ENCODE results near the gene CFAP77. TPM values are rescaled to one million over a fixed set of nuclear protein-coding genes. Genes with fewer than 3 reads are reported as not detected.

CFAP77 gene
- total RNA-seq, 2 experiments from 2014 or later, result not detected

DNA sequence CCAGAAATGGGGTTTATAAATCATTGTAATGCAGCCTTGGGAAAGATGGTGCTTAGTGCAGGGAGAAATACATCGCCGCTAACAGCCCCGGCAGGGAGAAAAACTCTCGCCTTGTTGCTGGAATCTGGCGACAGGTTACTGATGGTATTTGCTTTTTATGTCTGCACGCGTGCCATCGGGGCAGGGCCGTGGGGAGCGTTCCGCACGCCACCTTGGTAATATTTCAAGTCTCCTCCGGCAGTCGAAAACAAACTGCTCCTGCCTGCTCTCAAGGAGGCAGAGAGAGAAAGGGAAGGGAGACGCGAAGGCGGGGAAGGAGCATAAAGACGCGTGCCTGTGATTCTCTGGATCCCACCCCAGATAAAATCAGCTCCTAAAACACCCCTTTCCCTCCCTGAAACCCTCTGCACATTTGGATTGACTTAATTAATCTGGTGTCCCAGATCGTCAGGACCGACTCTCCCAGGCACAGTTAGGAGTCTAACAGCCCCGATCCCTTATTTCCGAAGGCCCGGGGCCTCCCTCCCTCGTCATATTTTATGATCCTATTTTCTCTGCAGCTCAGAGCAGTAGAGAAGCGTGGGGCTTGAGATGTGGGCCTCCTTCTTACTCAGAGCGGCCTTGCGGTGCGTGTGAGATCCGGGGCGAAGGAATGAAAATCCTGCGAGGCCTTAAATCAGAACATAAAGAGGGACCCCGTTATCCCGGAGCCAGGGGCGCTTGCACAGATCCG is 47.7 kb downstream of the CFAP77 start:
- DNase-seq (no peak), ATAC-seq (no peak)
- intact Hi-C loops (cut with micrococcal nuclease), result no loop called here
- CTCF ChIA-PET, result no interaction called here
- no peak for TF ChIP-seq CTCF (IDR thresholded peaks at IDR 0.05)
- Mint-ChIP-seq H3K4me3 (no peak overlapping the region), H3K36me3 (ENCODE audit: low read depth) (no peaks in the 10 kb centered on the region), H3K4me1 (ENCODE audit: low read depth) (no peaks in the 10 kb centered on the region), H3K27me3 (peaks cover 25% of the 10 kb centered on the region), H3K9me3 (no peaks in the 10 kb centered on the region), H3K27ac (no peak overlapping the region)
- POLR2A ChIA-PET, result no interaction called here

DNA sequence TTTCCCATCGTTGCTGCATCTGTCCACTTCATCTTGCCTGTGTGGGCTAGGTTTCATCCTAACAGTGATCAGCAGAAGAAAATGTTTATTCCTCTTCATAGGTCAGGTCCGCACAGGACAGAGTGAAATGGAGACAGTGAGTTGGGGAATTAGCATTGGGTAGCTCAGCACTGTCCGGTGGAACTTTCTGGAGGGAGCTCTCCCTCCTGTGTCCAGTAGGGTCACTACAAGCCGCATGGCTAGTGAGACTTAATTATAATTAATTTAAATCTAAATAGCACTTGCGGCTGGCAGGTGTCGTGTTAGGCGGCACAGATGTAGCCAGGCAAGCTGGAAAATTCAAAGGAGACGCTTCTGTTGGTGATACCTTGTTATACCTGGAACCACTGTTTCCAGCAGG is 48.4 kb downstream of the CFAP77 start:
- Mint-ChIP-seq H3K27ac (no peak overlapping the region), H3K36me3 (ENCODE audit: low read depth) (no peaks in the 10 kb centered on the region), H3K9me3 (no peaks in the 10 kb centered on the region), H3K4me1 (ENCODE audit: low read depth) (no peaks in the 10 kb centered on the region), H3K4me3 (no peak overlapping the region), H3K27me3 (peaks cover 21% of the 10 kb centered on the region)
- no peak for TF ChIP-seq CTCF (IDR thresholded peaks at IDR 0.05)
- CTCF ChIA-PET, result no interaction called here
- intact Hi-C loops (cut with micrococcal nuclease), result no loop called here
- no peak for DNase-seq
- no peak for ATAC-seq
- POLR2A ChIA-PET, result no interaction called here

- ATAC-seq (no peak), DNase-seq (no peak)
- H3K27ac Mint-ChIP-seq, result no peak overlapping the region
- TF ChIP-seq CTCF (IDR thresholded peaks at IDR 0.05), result no peak
- POLR2A ChIA-PET, result no interaction called here
- CTCF ChIA-PET, result no interaction called here
- H3K36me3 Mint-ChIP-seq (ENCODE audit: low read depth), result no peaks in the 10 kb centered on the region
- intact Hi-C loops (cut with micrococcal nuclease), result no loop called here
- H3K9me3 Mint-ChIP-seq, result no peaks in the 10 kb centered on the region
- no peak overlapping the region for H3K4me3 Mint-ChIP-seq
- H3K27me3 Mint-ChIP-seq, result peaks cover 15% of the 10 kb centered on the region
- no peaks in the 10 kb centered on the region for H3K4me1 Mint-ChIP-seq (ENCODE audit: low read depth)
Measured at GRCh38 chr9:132459661-132460060, 49.6 kb downstream of the CFAP77 start.

DNA sequence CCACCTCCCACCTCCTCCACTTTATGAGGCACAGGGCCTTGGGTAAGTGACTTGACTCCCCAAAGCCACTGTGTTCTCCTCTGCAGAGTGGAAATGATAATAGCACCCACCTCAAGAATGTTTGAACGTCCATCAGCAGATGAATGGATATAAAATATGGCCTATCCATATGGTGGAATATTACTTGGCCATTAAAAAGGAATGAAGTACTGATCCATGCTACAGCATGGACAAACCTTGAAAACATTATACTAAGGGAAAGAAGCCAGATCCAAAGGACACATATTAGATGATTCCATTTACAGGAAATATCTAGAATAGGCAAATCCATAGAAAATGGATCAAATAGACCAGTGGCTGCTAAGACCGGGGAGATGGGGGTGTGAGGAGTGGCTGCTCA is 50.2 kb downstream of the CFAP77 start:
- POLR2A ChIA-PET, result no interaction called here
- CTCF ChIA-PET, result no interaction called here

More for the DNA sequence above, 50.2 kb downstream of the CFAP77 start:
- no peak for DNase-seq
- Mint-ChIP-seq H3K27ac (no peak overlapping the region), H3K4me3 (no peak overlapping the region), H3K9me3 (no peaks in the 10 kb centered on the region), H3K27me3 (peaks cover 13% of the 10 kb centered on the region), H3K4me1 (ENCODE audit: low read depth) (no peaks in the 10 kb centered on the region), H3K36me3 (ENCODE audit: low read depth) (no peaks in the 10 kb centered on the region)
- TF ChIP-seq CTCF (IDR thresholded peaks at IDR 0.05), result no peak
- no peak for ATAC-seq
- intact Hi-C loops (cut with micrococcal nuclease), result no loop called here

Data from activated CD8-positive, alpha-beta T cell treated with anti-CD3 and anti-CD28 coated beads for 36 hours (primary cell).